Lung microvascular endothelial cell (primary cell): ENCODE data around the gene BPI. TPM values are rescaled to one million over a fixed set of nuclear protein-coding genes. Genes with fewer than 3 reads are reported as not detected.
A peak's percentile ranks its signal among the peaks of the same experiment; 100 is the strongest.
"Not testable (repeated sequence)": the region's sequence is repeated elsewhere in the genome, so short reads cannot be mapped to it uniquely, and the experiment has no call there.

ENCODE experiments used
- DNase-seq, 2 donors: peaks; one replicate each; pipeline versions ENCODE4 v3.0.0 to v3.0.0-alpha.2; 2010; ENCODE audit warnings: low read depth in 2 of 2
- total RNA-seq: library from RNA; depleted of rRNA; stranded (reverse); fragments of >200 nt; gene quantifications from 2 replicates; pipeline ENCODE4 v1.2.1, GENCODE V29; 2014

Gene BPI
- total RNA-seq, 1 donor from 2014 or later, result not detected

- DNase-seq, result no peak
Measured at GRCh38 chr20:38334016-38334415, 30.1 kb downstream of the BPI start.

- DNase-seq, result no peak
Measured at GRCh38 chr20:38336726-38337125, 32.8 kb downstream of the BPI start.

- peak; percentile 27 to 67 for DNase-seq
Measured at GRCh38 chr20:38337561-38338140, 33.7 kb downstream of the BPI start.

- DNase-seq, result peak; percentile 31 to 74
Measured at GRCh38 chr20:38338849-38339520, 35.0 kb downstream of the BPI start.

GRCh38 chr20:38339521-38339896 is 35.6 kb downstream of the BPI start:
- not testable (repeated sequence) for DNase-seq

GRCh38 chr20:38339997-38340396 is 36.0 kb downstream of the BPI start:
- no peak for DNase-seq

DNA sequence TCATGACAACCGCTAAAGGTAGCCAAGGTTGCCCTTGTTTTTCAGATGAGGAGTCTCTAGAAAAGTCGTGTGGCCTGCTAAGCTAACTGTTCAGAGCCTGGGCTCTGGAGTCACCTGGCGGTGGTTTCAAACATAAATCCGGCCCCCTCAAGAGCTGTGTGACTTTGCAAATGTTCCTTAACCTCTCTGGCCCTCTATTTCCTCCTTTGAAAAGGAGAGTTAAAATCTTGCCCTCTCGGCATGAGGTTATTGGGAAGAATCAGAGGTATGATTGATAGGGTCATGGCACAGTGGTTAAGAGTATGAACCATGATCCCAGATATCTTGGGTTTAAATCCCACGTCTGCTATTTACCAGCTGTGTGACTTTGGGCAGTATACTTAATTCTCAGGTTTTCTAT is 36.7 kb downstream of the BPI start:
- no peak for DNase-seq

DNA sequence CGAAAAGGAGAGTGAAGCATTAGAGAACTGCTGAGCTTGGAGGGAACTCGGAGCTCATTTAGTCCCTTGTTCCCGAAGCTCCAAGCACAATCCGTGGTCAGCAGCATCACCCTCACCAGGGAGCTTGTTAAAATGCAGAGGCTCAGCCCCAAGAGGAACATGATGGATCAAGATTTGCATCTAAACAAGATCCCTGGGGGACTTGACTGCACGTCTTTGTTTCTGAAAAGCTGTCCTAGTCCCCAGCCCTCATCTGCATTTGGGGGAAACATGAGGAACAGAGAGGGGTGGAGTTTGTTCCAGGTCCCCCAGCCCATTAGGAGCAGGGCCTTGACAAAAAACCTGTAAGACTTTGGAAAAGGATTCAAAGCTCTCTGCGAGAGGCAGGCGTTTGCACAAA is 38.3 kb downstream of the BPI start:
- no peak for DNase-seq

DNA sequence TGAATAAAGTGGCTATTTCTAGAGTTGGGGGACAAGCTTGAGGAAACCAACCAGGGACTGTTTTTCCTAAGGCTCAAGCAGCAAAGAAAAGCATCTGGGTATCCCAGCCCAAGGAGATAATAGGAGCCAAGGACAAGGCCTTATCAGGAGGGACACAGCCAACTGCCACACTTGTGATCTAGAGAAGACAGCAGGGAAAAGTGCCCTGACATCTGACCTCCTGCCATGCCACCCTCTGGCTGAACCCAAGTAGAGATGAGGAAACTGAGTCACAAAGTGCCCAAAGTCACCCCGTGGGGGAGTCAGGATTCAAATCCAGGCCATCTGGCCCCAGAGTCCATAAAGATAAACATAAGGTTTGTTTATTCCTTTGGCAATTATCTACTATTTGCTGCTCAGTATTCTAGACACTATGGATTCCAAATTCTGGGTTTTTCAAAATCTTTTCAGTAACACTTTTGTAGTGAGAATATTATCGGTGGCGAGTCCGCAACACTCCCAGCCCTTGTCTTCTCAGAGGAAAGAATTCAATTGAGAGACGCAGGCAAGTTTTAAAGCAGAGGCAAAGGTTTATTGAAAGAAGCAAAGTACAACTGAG is 38.9 kb downstream of the BPI start:
- no peak for DNase-seq

GRCh38 chr20:38343311-38344106 is 39.6 kb downstream of the BPI start:
- no peak for DNase-seq

DNA sequence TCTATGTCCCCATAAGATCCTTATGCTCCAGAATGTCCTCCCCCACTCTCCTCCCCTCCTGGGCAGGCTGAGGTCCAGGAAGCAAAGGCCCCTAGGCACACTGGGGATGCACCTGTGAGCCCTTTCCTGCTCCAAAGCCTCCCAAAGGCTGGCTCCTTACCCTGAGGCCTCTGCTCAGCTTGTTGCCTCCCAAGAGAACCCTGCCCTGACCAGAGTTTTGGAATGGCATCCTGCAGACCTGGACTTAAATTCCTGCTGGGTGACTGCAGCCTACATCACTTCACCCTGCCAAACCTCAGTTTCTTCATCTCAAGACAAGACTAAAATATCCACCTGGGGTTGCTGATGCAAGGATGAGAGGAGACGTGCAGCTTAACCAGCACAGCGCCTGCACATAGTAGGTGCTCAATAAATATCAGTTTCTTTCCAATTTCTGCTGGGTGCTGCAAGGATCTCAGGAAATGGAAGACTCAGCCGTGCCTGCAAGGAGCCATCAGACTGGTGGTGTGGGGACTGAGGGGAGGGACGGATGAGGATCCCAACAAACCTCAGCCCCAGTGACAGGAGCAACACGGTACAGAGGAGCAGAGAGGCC is 40.2 kb downstream of the BPI start:
- DNase-seq, result no peak

GRCh38 chr20:38345643-38346042 is 41.7 kb downstream of the BPI start:
- peak in 1 of 2 donors; percentile 87 for DNase-seq

GRCh38 chr20:38346247-38346651 is 42.3 kb downstream of the BPI start, which contains the start of gene LBP:
Gene LBP, plus strand, starts transcription at chr20:38346482. Its CDS starts 35 bp downstream, at chr20:38346517.
- DNase-seq, result no peak

DNA sequence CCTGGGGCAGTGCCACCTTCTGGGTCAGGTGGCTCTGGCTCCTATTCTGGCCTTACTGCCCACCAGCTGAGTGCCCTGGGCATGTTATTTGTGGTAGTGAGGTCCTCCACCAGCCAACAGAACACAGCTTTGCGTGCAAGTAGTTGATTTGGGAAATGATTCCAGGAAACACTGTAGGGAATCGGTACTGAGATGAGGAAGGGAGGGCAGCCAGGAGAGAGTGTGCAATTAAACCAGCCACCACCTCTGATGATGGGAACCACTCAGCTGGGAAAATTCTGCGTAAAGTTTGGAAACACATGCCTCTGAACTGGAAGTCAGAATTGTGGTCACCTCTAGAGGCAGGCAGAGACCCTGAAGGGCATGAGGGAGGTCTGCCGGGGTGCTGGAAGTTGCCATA is 42.8 kb downstream of the BPI start:
- peak in 1 of 2 donors; percentile 91 for DNase-seq

DNA sequence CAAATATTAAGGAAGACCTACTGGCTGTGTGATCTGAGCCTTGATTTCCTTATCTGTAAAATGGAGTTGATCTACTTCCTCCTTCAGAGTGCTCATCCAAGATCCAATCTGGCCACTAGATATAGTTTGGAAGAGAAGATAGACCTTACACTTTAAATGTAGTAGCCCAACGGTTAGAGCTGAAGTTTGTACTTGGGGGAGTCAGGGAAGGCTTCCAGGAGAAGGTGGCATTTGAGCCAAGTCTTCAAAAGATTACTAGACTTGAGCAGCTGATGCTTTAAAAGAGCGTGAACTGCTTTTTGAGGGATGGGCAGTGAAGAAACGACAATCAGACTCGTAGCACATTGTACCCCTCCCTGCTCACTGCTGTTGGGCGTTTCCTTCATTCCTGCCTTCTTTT is 45.9 kb downstream of the BPI start:
- DNase-seq, result no peak

GRCh38 chr20:38350879-38351775 is 47.2 kb downstream of the BPI start:
- DNase-seq, result no peak

DNA sequence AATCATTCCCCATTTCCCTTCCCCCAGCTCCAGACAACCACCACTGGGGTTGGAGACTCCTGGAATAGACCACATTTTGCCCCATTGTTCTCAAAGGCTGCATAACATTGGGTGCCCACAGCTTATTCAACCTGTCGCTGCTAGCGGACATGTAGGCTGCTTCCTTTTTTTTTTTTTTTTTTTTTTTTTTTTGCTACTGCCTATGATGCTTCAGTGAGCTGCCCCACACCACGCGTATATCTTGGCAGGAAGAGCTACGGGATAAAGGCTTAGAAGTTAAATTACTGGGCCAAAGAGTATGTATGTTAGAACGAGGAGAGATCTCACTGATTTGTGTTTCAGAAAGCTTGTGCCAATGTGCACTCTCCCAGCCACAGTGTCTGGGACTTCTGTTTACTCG is 49.4 kb downstream of the BPI start:
- no peak for DNase-seq

- DNase-seq, result no peak
Measured at GRCh38 chr20:38354227-38354626, 50.3 kb downstream of the BPI start.

- DNase-seq, result no peak
Measured at GRCh38 chr20:38355161-38356012, 51.4 kb downstream of the BPI start.
